ENCODE measurements around the gene TBL1X. TPM values are rescaled to one million over a fixed set of nuclear protein-coding genes. Genes with fewer than 3 reads are reported as not detected.

TBL1X gene
- total RNA-seq, 3 donors from 2014 or later = 18.6 to 24.6 (median 20.0) TPM

DNA sequence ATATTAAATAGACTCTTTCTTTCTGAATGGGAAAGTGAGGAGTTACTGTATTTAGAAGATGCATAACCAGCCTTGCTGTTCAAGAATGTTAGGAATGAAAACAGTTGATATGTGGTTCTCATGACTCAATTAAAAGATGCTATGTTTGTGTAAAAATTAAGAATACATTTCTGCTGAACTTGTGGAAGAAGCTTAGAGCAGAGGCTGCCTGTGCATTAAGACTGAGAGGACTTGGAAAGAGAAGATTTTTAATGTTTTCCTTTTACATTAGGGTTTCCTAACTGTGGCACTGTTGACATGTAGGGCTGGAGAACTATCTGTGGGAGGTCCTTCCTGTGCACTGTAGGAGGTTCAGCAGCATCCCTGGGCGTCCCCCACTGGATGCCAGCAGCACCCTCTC lies 163.1 kb downstream of the TBL1X start:
- Histone ChIP-seq H3K27ac (no peak overlapping the region), H3K27me3 (peaks cover 0 to 6% of the 10 kb centered on the region in 2 donors), H3K36me3 (no peaks in the 10 kb centered on the region), H3K4me1 (no peaks in the 10 kb centered on the region), H3K4me3 (no peak overlapping the region), H3K9me3 (no peaks in the 10 kb centered on the region)
- DNase-seq (ENCODE audit: low spot score in 2 of 2) = no peak
- intact Hi-C loops (cut with DNase I; ENCODE audit: low total_unique reads) = no loop called here
- TF ChIP-seq, protein P1, sequence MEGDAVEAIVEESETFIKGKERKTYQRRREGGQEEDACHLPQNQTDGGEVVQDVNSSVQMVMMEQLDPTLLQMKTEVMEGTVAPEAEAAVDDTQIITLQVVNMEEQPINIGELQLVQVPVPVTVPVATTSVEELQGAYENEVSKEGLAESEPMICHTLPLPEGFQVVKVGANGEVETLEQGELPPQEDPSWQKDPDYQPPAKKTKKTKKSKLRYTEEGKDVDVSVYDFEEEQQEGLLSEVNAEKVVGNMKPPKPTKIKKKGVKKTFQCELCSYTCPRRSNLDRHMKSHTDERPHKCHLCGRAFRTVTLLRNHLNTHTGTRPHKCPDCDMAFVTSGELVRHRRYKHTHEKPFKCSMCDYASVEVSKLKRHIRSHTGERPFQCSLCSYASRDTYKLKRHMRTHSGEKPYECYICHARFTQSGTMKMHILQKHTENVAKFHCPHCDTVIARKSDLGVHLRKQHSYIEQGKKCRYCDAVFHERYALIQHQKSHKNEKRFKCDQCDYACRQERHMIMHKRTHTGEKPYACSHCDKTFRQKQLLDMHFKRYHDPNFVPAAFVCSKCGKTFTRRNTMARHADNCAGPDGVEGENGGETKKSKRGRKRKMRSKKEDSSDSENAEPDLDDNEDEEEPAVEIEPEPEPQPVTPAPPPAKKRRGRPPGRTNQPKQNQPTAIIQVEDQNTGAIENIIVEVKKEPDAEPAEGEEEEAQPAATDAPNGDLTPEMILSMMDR (IDR thresholded peaks at IDR 0.05) = no peak
- TF ChIP-seq POLR2AphosphoS5 (IDR thresholded peaks at IDR 0.05) = no peak
- no peak for TF ChIP-seq POLR2A (IDR thresholded peaks at IDR 0.05)

DNA sequence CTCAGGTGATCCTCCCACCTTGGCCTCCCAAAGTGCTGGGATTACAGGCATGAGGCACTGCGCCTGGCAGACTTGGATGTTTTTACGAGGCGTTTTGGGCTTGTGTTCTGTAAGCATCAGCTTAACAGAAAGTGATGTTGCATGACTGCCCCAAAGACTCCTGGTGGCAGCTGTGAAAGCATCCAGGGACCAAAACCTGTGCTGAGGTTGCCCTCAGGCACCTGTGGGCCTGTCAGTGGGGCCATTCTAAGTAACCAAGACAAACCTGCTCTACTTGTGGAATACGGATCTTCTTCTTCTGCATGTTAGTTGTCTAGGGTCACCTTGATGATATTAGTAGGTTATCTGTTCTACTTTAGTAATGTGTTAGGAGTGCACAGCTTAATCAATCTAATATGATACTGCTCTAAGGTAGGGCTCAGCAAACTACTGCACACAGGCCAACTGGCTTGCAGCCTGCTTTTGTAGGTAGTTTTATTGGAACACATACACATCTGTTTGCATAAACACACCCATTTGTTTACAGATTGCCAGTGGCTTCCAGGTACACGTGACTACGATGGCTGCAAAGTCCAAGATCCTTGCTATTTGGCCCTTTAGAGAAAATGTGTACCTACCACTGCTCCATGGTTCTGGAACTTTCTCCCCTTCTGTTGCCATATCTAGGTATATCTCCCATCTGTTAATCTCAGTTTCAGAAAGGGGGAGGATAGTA lies 164.1 kb downstream of the TBL1X start:
- Histone ChIP-seq H3K27me3 (peaks cover 0 to 6% of the 10 kb centered on the region in 2 donors), H3K36me3 (no peaks in the 10 kb centered on the region), H3K9me3 (no peaks in the 10 kb centered on the region), H3K27ac (no peak overlapping the region), H3K4me3 (no peak overlapping the region), H3K4me1 (no peaks in the 10 kb centered on the region)
- no peak for DNase-seq (ENCODE audit: low spot score in 2 of 2)
- no peak for TF ChIP-seq POLR2AphosphoS5 (IDR thresholded peaks at IDR 0.05)
- TF ChIP-seq, protein P1 (IDR thresholded peaks at IDR 0.05) = no peak
- no peak for TF ChIP-seq POLR2A (IDR thresholded peaks at IDR 0.05)
- intact Hi-C loops (cut with DNase I; ENCODE audit: low total_unique reads) = no loop called here

DNA sequence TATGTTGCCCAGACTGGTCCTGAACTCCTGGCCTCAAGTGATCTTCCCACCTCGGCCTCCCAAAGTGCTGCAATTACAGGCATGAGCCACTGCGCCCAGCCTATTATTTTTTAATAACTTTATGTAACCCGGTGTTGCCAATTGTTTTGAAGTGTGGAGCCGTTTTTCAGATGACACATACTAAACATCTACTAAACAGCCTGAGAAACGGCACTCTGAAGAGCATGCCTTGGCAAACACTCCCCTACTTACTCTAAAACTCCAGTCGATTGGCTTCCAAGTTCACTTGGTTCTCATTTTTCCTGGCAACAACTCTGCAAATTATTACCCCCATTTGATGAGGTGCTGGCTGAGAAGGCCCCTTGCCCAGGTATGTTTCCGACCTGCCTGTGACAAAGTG lies 169.7 kb downstream of the TBL1X start:
- Histone ChIP-seq H3K4me1 (no peaks in the 10 kb centered on the region), H3K36me3 (no peaks in the 10 kb centered on the region), H3K9me3 (no peaks in the 10 kb centered on the region), H3K27me3 (peaks cover 0 to 14% of the 10 kb centered on the region in 2 donors), H3K4me3 (no peak overlapping the region), H3K27ac (no peak overlapping the region)
- DNase-seq (ENCODE audit: low spot score in 2 of 2) = no peak
- TF ChIP-seq POLR2A (IDR thresholded peaks at IDR 0.05) (no peak), POLR2AphosphoS5 (IDR thresholded peaks at IDR 0.05) (no peak)
- TF ChIP-seq, protein P1 (IDR thresholded peaks at IDR 0.05) = no peak
- intact Hi-C loops (cut with DNase I; ENCODE audit: low total_unique reads) = no loop called here

DNA sequence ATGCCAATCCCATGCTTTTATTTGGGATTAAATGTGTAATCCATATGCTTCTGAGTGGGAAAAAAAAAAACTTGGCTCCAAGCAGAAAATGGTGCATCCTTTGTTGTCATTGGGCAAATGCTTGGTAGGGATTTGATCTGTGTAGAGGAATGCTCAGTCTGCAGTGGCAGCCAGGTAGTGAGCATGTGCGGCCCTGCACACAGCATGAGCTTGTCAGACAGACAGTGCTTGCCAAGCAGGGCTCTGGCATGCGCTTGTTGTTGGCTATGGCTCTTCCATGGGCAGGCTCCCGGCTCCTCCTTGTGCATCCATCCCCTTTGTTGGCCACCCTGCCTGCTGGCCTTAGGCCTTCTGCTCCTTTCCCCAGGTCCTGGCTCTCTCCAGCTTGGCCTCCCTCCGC lies 170.5 kb downstream of the TBL1X start:
- intact Hi-C loops (cut with DNase I; ENCODE audit: low total_unique reads) = no loop called here
- TF ChIP-seq, protein P1 (IDR thresholded peaks at IDR 0.05) = no peak
- no peak for TF ChIP-seq POLR2AphosphoS5 (IDR thresholded peaks at IDR 0.05)
- TF ChIP-seq POLR2A (IDR thresholded peaks at IDR 0.05) = no peak
- Histone ChIP-seq H3K27ac (no peak overlapping the region), H3K36me3 (no peaks in the 10 kb centered on the region), H3K4me3 (no peak overlapping the region), H3K27me3 (peaks cover 0 to 7% of the 10 kb centered on the region in 2 donors), H3K9me3 (no peaks in the 10 kb centered on the region), H3K4me1 (no peaks in the 10 kb centered on the region)
- DNase-seq (ENCODE audit: low spot score in 2 of 2) = peak in 1 of 2 donors; percentile 85

DNA sequence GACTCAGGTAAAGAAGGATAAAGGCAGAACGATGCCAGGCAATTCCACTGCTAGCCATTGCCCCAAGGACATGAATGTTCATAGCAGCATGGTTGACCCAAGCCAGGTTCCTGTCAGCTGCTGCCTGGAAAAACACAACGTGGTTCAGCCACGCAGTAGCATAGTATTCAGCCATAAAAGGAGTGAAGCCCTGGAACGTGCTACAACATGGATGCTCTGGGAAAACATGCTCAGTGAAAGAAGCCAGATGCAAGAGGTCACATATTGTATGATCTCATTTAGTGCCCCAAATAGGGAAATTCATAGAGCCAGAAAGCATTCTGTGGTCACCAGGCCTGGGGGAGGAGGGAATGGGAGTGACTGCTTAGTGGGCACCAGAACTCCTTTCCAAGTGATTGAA lies 170.9 kb downstream of the TBL1X start:
- Histone ChIP-seq H3K4me1 (no peaks in the 10 kb centered on the region), H3K4me3 (no peak overlapping the region), H3K9me3 (no peaks in the 10 kb centered on the region), H3K27ac (no peak overlapping the region), H3K27me3 (peaks cover 0 to 7% of the 10 kb centered on the region in 2 donors), H3K36me3 (no peaks in the 10 kb centered on the region)
- intact Hi-C loops (cut with DNase I; ENCODE audit: low total_unique reads) = no loop called here
- no peak for DNase-seq (ENCODE audit: low spot score in 2 of 2)
- TF ChIP-seq, protein P1 (IDR thresholded peaks at IDR 0.05) = no peak
- no peak for TF ChIP-seq POLR2A (IDR thresholded peaks at IDR 0.05)

Data from breast epithelium (tissue), 4 donors.